ENCODE measurements around the gene ATCAY. TPM values are rescaled to one million over a fixed set of nuclear protein-coding genes. Genes with fewer than 3 reads are reported as not detected.
"Not testable (repeated sequence)": the region's sequence is repeated elsewhere in the genome, so short reads cannot be mapped to it uniquely, and the experiment has no call there.

ATCAY gene
- total and polyA plus RNA-seq, 10 donors: not detected

DNA sequence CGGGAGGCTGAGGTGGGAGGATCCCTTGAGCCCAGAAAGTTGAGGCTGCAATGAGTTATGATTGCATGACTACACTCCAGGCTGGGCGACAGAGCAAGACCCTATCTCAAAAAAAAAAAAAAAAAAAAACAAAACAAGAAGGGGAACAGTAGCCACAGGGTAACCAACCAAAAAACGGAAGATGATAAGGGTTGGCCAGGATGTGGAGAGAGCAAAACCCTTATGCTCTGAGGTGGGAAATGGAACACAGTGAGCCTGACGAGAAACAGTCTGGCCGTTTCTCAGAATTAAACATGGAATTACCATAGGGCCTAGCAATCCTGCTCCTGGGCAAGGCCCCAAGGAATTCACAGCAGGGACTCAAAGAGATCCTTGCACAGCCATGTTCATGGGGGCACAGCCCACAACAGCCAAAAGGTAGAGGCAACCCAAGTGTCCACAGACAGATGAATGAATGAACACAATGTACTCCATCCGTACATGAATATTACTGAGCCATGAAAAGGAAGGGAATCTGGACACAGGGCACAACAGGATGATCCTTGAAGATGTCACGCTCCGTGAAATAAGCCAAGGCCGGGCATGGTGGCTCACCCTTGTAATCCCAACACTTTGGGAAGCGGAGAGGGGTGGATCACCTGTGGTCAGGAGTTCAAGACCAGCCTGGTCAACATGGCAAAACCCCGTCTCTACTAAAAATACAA is 63.7 kb downstream of the ATCAY start:
- 61 to 72% (median 64%) methylated on average over 11 of the region's 11 CpGs for WGBS, 5 donors
- no peak for TF ChIP-seq POLR2AphosphoS5 (IDR thresholded peaks at IDR 0.05)
- no peak for TF ChIP-seq POLR2A (IDR thresholded peaks at IDR 0.05)
- TF ChIP-seq CTCF (IDR thresholded peaks at IDR 0.05 in 8 of 11, conservative IDR thresholded peaks at IDR 0.05 in 3 of 11): no peak
- no peaks in the 10 kb centered on the region for H3K27me3 ChIP-seq (replicated peaks in 1 of 7)
- H3K9me3 ChIP-seq: no peaks in the 10 kb centered on the region
- DNase-seq: no peak
- H3K4me3 ChIP-seq: no peak overlapping the region
- intact Hi-C loops (cut with DNase I; ENCODE audit: low total_unique reads): no loop called here
- no peaks in the 10 kb centered on the region for H3K36me3 ChIP-seq
- peaks cover 0 to 6% (median 0%) of the 10 kb centered on the region in 6 donors for H3K4me1 ChIP-seq
- no peak overlapping the region for H3K27ac ChIP-seq

DNA sequence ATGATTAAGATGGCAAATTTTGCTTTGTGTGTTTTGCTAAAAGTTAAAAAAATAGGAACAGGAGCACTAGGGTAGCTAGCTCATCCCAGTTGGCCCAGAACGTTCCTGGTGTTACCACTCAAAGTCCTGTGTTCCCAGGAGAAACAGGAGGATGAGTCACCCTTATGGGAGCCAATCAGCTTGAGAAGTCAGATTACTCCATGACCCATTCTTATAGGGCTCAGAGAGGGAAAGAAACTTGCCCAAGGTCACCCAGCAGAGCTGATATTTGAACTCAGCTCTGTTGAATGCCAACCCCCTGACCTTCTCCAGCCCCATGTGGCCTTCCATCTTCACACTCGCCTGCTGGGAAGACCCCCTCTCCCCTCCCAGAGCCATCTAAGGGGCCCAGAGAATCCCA is 65.4 kb downstream of the ATCAY start:
- intact Hi-C loops (cut with DNase I; ENCODE audit: low total_unique reads): no loop called here
- Histone ChIP-seq H3K9me3 (no peaks in the 10 kb centered on the region), H3K27me3 (replicated peaks in 1 of 7) (peaks cover 0 to 12% (median 0%) of the 10 kb centered on the region in 7 donors), H3K4me3 (no peak overlapping the region), H3K36me3 (no peaks in the 10 kb centered on the region), H3K4me1 (peaks cover 0 to 19% (median 6%) of the 10 kb centered on the region in 6 donors), H3K27ac (no peak overlapping the region)
- DNase-seq: no peak
- 39 to 70% (median 70%) methylated on average over 2 of the region's 2 CpGs for WGBS, 5 donors
- no peak for TF ChIP-seq CTCF (IDR thresholded peaks at IDR 0.05 in 8 of 11, conservative IDR thresholded peaks at IDR 0.05 in 3 of 11)
- no peak for TF ChIP-seq POLR2AphosphoS5 (IDR thresholded peaks at IDR 0.05)
- TF ChIP-seq POLR2A (IDR thresholded peaks at IDR 0.05): no peak

- WGBS, 5 donors: 91 to 95% (median 92%) methylated on average over 15 of the region's 15 CpGs
- H3K4me3 ChIP-seq; DNase-seq; H3K36me3 ChIP-seq; intact Hi-C loops (cut with DNase I; ENCODE audit: low total_unique reads); H3K9me3 ChIP-seq; H3K27ac ChIP-seq: not testable (repeated sequence)
- peaks cover 0 to 29% (median 17%) of the 10 kb centered on the region in 6 donors for H3K4me1 ChIP-seq
- peaks cover 0 to 20% (median 0%) of the 10 kb centered on the region in 7 donors for H3K27me3 ChIP-seq (replicated peaks in 1 of 7)
Measured at GRCh38 chr19:3947316-3947933, 66.9 kb downstream of the ATCAY start.

GRCh38 chr19:3949294-3949693 is 68.8 kb downstream of the ATCAY start:
- WGBS, 5 donors: 76 to 91% (median 84%) methylated on average over 9 to 11 of the region's 11 CpGs
- Histone ChIP-seq H3K36me3 (no peaks in the 10 kb centered on the region), H3K9me3 (no peaks in the 10 kb centered on the region), H3K4me1 (peaks cover 0 to 39% (median 24%) of the 10 kb centered on the region in 6 donors), H3K27ac (no peak overlapping the region), H3K27me3 (replicated peaks in 1 of 7) (peaks cover 0 to 20% (median 0%) of the 10 kb centered on the region in 7 donors), H3K4me3 (no peak overlapping the region)
- intact Hi-C loops (cut with DNase I; ENCODE audit: low total_unique reads): no loop called here
- TF ChIP-seq POLR2A (IDR thresholded peaks at IDR 0.05): no peak
- no peak for TF ChIP-seq POLR2AphosphoS5 (IDR thresholded peaks at IDR 0.05)
- no peak for TF ChIP-seq CTCF (IDR thresholded peaks at IDR 0.05 in 8 of 11, conservative IDR thresholded peaks at IDR 0.05 in 3 of 11)
- no peak for DNase-seq
